HEK293 (cell line): Measurements from ENCODE around the gene SLAIN2.
A peak's percentile ranks its signal among the peaks of the same experiment; 100 is the strongest.

ENCODE experiments used
- CTCF ChIA-PET: fragments of 350-600 bp; formaldehyde crosslinking; extraction: SDS; loops from one replicate; lab custom pipeline; 2021; ENCODE audit warnings: antibody characterized with exemption; lab: Yijun Ruan, JAX
- POLR2A ChIA-PET: fragments of 300-600 bp; formaldehyde crosslinking; extraction: SDS; loops from one replicate; lab custom pipeline; 2020; ENCODE audit warnings: antibody characterized with exemption, inconsistent platforms; lab: Yijun Ruan, JAX
- H3K27ac ChIP-seq: fragments of 200-500 bp; sonication (Bioruptor generic); 2 replicates; pipeline ENCODE4 v1.5.1; 2014; ENCODE audit warnings: low read depth, low read length, control low read depth, inconsistent platforms; ENCODE audit errors: extremely low read depth
- H3K36me3 ChIP-seq, 2 experiments: fragments of 200-500 bp in 1 of 2; sonication (Bioruptor generic) in 1 of 2; 1 replicate in 1 of 2; 2 replicates in 1 of 2; pipeline ENCODE4 v1.5.1; 2014 to 2017; ENCODE audit warnings: inconsistent platforms in 2 of 2, low read length in 2 of 2; ENCODE audit not compliant: control insufficient read depth in 2 of 2, insufficient read depth in 1 of 2
- H3K4me1 ChIP-seq: fragments of 200-500 bp; sonication (Bioruptor generic); 2 replicates; pipeline ENCODE4 v1.5.1; 2014; ENCODE audit warnings: mild to moderate bottlenecking, low read length, inconsistent platforms; ENCODE audit not compliant: control insufficient read depth, insufficient read depth
- H3K4me3 ChIP-seq: 2 replicates; pipeline ENCODE4 v1.5.1; 2011; ENCODE audit warnings: low read depth, mild to moderate bottlenecking, control low read depth, low read length, moderate library complexity
- H3K9me3 ChIP-seq: fragments of 200-500 bp; sonication (Bioruptor generic); 2 replicates; pipeline ENCODE4 v1.5.1; 2014; ENCODE audit warnings: low read depth, low read length, inconsistent platforms; ENCODE audit not compliant: control insufficient read depth, insufficient read depth
- CTCF ChIP-seq: fragments of 450-650 bp; formaldehyde crosslinking; IDR thresholded peaks from 2 replicates; pipeline ENCODE4 v1.5.1; 2016; ENCODE audit warnings: missing biosample characterization, missing genetic modification characterization
- GFI1B ChIP-seq: fragments of 450-650 bp; formaldehyde crosslinking; IDR thresholded peaks from 2 replicates; pipeline ENCODE4 v1.5.1; 2016; ENCODE audit warnings: missing biosample characterization, missing genetic modification characterization
- HIC1 ChIP-seq: fragments of 450-650 bp; formaldehyde crosslinking; IDR thresholded peaks from 2 replicates; pipeline ENCODE4 v1.5.1; 2016; ENCODE audit warnings: missing biosample characterization, missing genetic modification characterization
- HOXA7 ChIP-seq: sonication (generic); formaldehyde crosslinking; IDR thresholded peaks from 2 replicates; pipeline ENCODE4 v1.8.1; 2022; ENCODE audit warnings: missing genetic modification reagents, borderline replicate concordance
- HOXD13 ChIP-seq: sonication (generic); formaldehyde crosslinking; IDR thresholded peaks from 2 replicates; pipeline ENCODE4 v1.8.0; 2022; ENCODE audit warnings: missing genetic modification reagents, borderline replicate concordance
- INSM2 ChIP-seq: fragments of 450-650 bp; formaldehyde crosslinking; IDR thresholded peaks from 2 replicates; pipeline ENCODE4 v1.5.1; 2016; ENCODE audit warnings: missing biosample characterization, missing genetic modification characterization
- PRDM6 ChIP-seq: fragments of 450-650 bp; formaldehyde crosslinking; IDR thresholded peaks from 2 replicates; pipeline ENCODE4 v1.5.1; 2017; ENCODE audit warnings: missing biosample characterization, missing genetic modification characterization
- SALL2 ChIP-seq: fragments of 450-650 bp; formaldehyde crosslinking; IDR thresholded peaks from 2 replicates; pipeline ENCODE4 v1.5.0; 2017; ENCODE audit warnings: missing biosample characterization, mild to moderate bottlenecking, missing genetic modification characterization, borderline replicate concordance
- SCRT2 ChIP-seq: fragments of 450-650 bp; formaldehyde crosslinking; IDR thresholded peaks from 2 replicates; pipeline ENCODE4 v1.5.1; 2016; ENCODE audit warnings: missing biosample characterization, missing genetic modification characterization
- ZBTB17 ChIP-seq: fragments of 450-650 bp; formaldehyde crosslinking; IDR thresholded peaks from 2 replicates; pipeline ENCODE4 v1.5.1; 2016; ENCODE audit warnings: missing biosample characterization, missing genetic modification characterization
- ZNF10 ChIP-seq: fragments of 450-650 bp; formaldehyde crosslinking; IDR thresholded peaks from 2 replicates; pipeline ENCODE4 v1.5.1; 2017; ENCODE audit warnings: missing biosample characterization, missing genetic modification characterization
- ZNF184 ChIP-seq: fragments of 450-650 bp; IDR thresholded peaks from 2 replicates; pipeline ENCODE4 v1.5.1; 2018; ENCODE audit warnings: missing biosample characterization, mild to moderate bottlenecking, missing genetic modification characterization
- ZNF211 ChIP-seq: fragments of 450-650 bp; formaldehyde crosslinking; IDR thresholded peaks from 2 replicates; pipeline ENCODE4 v1.5.1; 2016; ENCODE audit warnings: low read depth, missing biosample characterization, missing genetic modification characterization
- ZNF37A ChIP-seq: fragments of 450-650 bp; IDR thresholded peaks from 2 replicates; pipeline ENCODE4 v1.5.1; 2018; ENCODE audit warnings: missing biosample characterization, missing genetic modification characterization
- ZNF394 ChIP-seq: fragments of 450-650 bp; formaldehyde crosslinking; IDR thresholded peaks from 2 replicates; pipeline ENCODE4 v1.5.1; 2016; ENCODE audit warnings: missing biosample characterization, missing genetic modification characterization, mild to moderate bottlenecking, moderate library complexity, borderline replicate concordance
- ZNF404 ChIP-seq: fragments of 450-650 bp; formaldehyde crosslinking; IDR thresholded peaks from 2 replicates; pipeline ENCODE4 v1.5.1; 2017; ENCODE audit warnings: missing biosample characterization, missing genetic modification characterization
- ZNF423 ChIP-seq: fragments of 450-650 bp; formaldehyde crosslinking; IDR thresholded peaks from 2 replicates; pipeline ENCODE4 v1.5.1; 2016; ENCODE audit warnings: missing biosample characterization, missing genetic modification characterization
- ZNF510 ChIP-seq: fragments of 450-650 bp; formaldehyde crosslinking; IDR thresholded peaks from 2 replicates; pipeline ENCODE4 v1.5.1; 2018; ENCODE audit warnings: mild to moderate bottlenecking, missing genetic modification characterization, missing biosample characterization; ENCODE audit not compliant: insufficient replicate concordance
- ZNF549 ChIP-seq: fragments of 450-650 bp; IDR thresholded peaks from 2 replicates; pipeline ENCODE4 v1.5.1; 2018; ENCODE audit warnings: missing biosample characterization, missing genetic modification characterization, mild to moderate bottlenecking, inconsistent platforms, moderate library complexity
- ZNF558 ChIP-seq: fragments of 450-650 bp; formaldehyde crosslinking; IDR thresholded peaks from 2 replicates; pipeline ENCODE4 v1.5.1; 2016; ENCODE audit warnings: missing biosample characterization, missing genetic modification characterization
- ZNF624 ChIP-seq: fragments of 450-650 bp; formaldehyde crosslinking; IDR thresholded peaks from 2 replicates; pipeline ENCODE4 v1.5.1; 2017; ENCODE audit warnings: missing biosample characterization, missing genetic modification characterization
- ZNF660 ChIP-seq: fragments of 450-650 bp; IDR thresholded peaks from 2 replicates; pipeline ENCODE4 v1.5.1; 2018; ENCODE audit warnings: missing biosample characterization, mild to moderate bottlenecking, missing genetic modification characterization
- ZNF707 ChIP-seq: fragments of 450-650 bp; formaldehyde crosslinking; IDR thresholded peaks from 2 replicates; pipeline ENCODE4 v1.5.1; 2016; ENCODE audit warnings: missing biosample characterization, missing genetic modification characterization
- ZNF747 ChIP-seq: fragments of 450-650 bp; formaldehyde crosslinking; IDR thresholded peaks from 2 replicates; pipeline ENCODE4 v1.5.1; 2016; ENCODE audit warnings: missing biosample characterization, missing genetic modification characterization
- ZNF76 ChIP-seq: fragments of 450-650 bp; formaldehyde crosslinking; IDR thresholded peaks from 2 replicates; pipeline ENCODE4; 2016; ENCODE audit warnings: low read depth, missing biosample characterization, missing genetic modification characterization, borderline replicate concordance
- ZNF776 ChIP-seq: fragments of 450-650 bp; formaldehyde crosslinking; IDR thresholded peaks from 2 replicates; pipeline ENCODE4 v1.5.0; 2017; ENCODE audit warnings: missing biosample characterization, missing genetic modification characterization, borderline replicate concordance

The SLAIN2 gene

GRCh38 chr4:48361012-48361400, 19.7 kb downstream of the SLAIN2 start:
- H3K27ac ChIP-seq: no peak overlapping the region
- no peak overlapping the region; the same call in 1 of the 2 replicates for H3K4me3 ChIP-seq
- TF ChIP-seq ZNF660 (tag by site-specific recombination) (no peak), SCRT2 (peak; percentile 77)
- TF ChIP-seq, all 188 proteins: peak for 1
- H3K4me1 ChIP-seq: peaks cover 6% of the 10 kb centered on the region
- CTCF ChIA-PET: interaction anchor here (0.5 kb wide), 1 partner anchor 14 kb away, joined by 4 read pairs; no protein-coding TSS in a partner anchor
- H3K36me3 ChIP-seq: no peaks in the 10 kb centered on the region
- H3K9me3 ChIP-seq: no peaks in the 10 kb centered on the region
- POLR2A ChIA-PET: no interaction called here

- H3K4me1 ChIP-seq: peaks cover 7% of the 10 kb centered on the region
- CTCF ChIA-PET: interaction anchor here (0.7 kb wide), 1 partner anchor 685 kb away, joined by 3 read pairs; no protein-coding TSS in a partner anchor
- TF ChIP-seq ZNF510 (no peak), ZNF37A (tag by site-specific recombination) (no peak), HIC1 (tag by site-specific recombination) (no peak), ZBTB17 (tag by site-specific recombination) (0 out of 2 replicates have a peak, but pooled peaks have one; percentile 10), INSM2 (no peak), ZNF404 (tag by site-specific recombination) (no peak), PRDM6 (peak; percentile 46; the same call in 1 of the 2 replicates), ZNF776 (no peak), ZNF558 (no peak), ZNF747 (tag by site-specific recombination) (no peak)
- POLR2A ChIA-PET: no interaction called here
- no peaks in the 10 kb centered on the region for H3K36me3 ChIP-seq
- H3K27ac ChIP-seq: no peak overlapping the region
- H3K9me3 ChIP-seq: no peaks in the 10 kb centered on the region
- H3K4me3 ChIP-seq: no peak overlapping the region
These were observed 25.3 kb downstream of the SLAIN2 start for GRCh38 chr4:48366611-48367010.

- CTCF ChIA-PET: interaction anchor here (0.7 kb wide), 1 partner anchor 684 kb away, joined by 3 read pairs; no protein-coding TSS in a partner anchor
- TF ChIP-seq ZNF211 (tag by site-specific recombination) (no peak), SALL2 (no peak), ZNF549 (tag by site-specific recombination) (no peak), GFI1B (no peak), ZNF707 (tag by site-specific recombination) (no peak), ZNF394 (no peak), CTCF (tag by site-specific recombination) (no peak), ZNF76 (no peak), ZNF10 (no peak), ZNF624 (tag by site-specific recombination) (no peak), ZNF184 (tag by site-specific recombination) (no peak), HOXA7 (CRISPR knock-in tag) (no peak), ZNF423 (no peak), HOXD13 (no peak)
These were observed 25.7 kb downstream of the SLAIN2 start for GRCh38 chr4:48367016-48367415.

More at GRCh38 chr4:48367016-48367415, 25.7 kb downstream of the SLAIN2 start:
- Histone ChIP-seq H3K36me3 (no peaks in the 10 kb centered on the region), H3K4me3 (no peak overlapping the region), H3K27ac (no peak overlapping the region), H3K9me3 (no peaks in the 10 kb centered on the region), H3K4me1 (peaks cover 7% of the 10 kb centered on the region)
- POLR2A ChIA-PET: no interaction called here
